ENCODE data around the gene OSBPL9. TPM values are rescaled to one million over a fixed set of nuclear protein-coding genes. Genes with fewer than 3 reads are reported as not detected.

Gene OSBPL9
- total and polyA plus RNA-seq, 2 experiments from 2014 or later: 82.7 to 102 TPM

DNA sequence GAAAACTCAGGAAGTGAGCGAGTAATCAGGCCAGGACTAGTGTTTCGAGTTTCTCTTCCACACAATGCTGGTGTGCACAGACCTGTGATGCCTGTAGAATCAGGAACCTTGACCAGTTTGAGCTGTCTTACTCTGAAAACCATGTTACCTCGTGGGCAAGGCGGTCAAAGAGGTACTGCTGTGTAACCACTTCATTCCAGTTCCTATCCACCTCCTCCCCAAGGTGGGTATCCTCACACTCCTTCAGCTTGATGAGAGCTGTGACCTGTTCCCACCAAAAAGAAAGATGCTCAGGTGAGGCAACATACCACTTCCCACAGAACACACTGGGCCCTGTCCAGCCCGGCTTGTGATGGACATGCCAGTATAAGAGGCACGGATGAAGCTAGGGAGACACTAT is 173.5 kb downstream of the OSBPL9 start:
- H3K4me3 Mint-ChIP-seq: no peak overlapping the region
- Histone ChIP-seq H3K4me2 (no peak overlapping the region), H3K4me1 (ENCODE audit: insufficient read depth) (no peaks in the 10 kb centered on the region), H2AFZ (no peak overlapping the region), H3K27ac (ENCODE audit: low read depth) (no peak overlapping the region), H3K9me2 (ENCODE audit: insufficient read depth) (no peaks in the 10 kb centered on the region), H3K4me3 (no peak overlapping the region), H3K79me2 (replicated peaks; ENCODE audit: insufficient read depth) (no peaks in the 10 kb centered on the region), H3F3A (replicated peaks; ENCODE audit: low read depth) (no peaks in the 10 kb centered on the region), H3K36me3 (ENCODE audit: insufficient read depth) (peaks cover 63% of the 10 kb centered on the region), H4K20me1 (replicated peaks; ENCODE audit: insufficient read depth) (peaks cover 9% of the 10 kb centered on the region), H3K27me3 (ENCODE audit: insufficient read depth) (no peaks in the 10 kb centered on the region)
- H3K27me3 Mint-ChIP-seq (ENCODE audit: insufficient read depth, low read depth, poor library complexity): peaks cover 1% of the 10 kb centered on the region
- TF ChIP-seq, protein P1, sequence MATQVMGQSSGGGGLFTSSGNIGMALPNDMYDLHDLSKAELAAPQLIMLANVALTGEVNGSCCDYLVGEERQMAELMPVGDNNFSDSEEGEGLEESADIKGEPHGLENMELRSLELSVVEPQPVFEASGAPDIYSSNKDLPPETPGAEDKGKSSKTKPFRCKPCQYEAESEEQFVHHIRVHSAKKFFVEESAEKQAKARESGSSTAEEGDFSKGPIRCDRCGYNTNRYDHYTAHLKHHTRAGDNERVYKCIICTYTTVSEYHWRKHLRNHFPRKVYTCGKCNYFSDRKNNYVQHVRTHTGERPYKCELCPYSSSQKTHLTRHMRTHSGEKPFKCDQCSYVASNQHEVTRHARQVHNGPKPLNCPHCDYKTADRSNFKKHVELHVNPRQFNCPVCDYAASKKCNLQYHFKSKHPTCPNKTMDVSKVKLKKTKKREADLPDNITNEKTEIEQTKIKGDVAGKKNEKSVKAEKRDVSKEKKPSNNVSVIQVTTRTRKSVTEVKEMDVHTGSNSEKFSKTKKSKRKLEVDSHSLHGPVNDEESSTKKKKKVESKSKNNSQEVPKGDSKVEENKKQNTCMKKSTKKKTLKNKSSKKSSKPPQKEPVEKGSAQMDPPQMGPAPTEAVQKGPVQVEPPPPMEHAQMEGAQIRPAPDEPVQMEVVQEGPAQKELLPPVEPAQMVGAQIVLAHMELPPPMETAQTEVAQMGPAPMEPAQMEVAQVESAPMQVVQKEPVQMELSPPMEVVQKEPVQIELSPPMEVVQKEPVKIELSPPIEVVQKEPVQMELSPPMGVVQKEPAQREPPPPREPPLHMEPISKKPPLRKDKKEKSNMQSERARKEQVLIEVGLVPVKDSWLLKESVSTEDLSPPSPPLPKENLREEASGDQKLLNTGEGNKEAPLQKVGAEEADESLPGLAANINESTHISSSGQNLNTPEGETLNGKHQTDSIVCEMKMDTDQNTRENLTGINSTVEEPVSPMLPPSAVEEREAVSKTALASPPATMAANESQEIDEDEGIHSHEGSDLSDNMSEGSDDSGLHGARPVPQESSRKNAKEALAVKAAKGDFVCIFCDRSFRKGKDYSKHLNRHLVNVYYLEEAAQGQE (IDR thresholded peaks at IDR 0.05; ENCODE audit: unreplicated experiment): no peak
- H3K27ac Mint-ChIP-seq: no peak overlapping the region
- ATAC-seq (no peak), DNase-seq (ENCODE audit: low spot score) (no peak)
- H3K9me3 Mint-ChIP-seq: no peaks in the 10 kb centered on the region
- H3K4me1 Mint-ChIP-seq: no peaks in the 10 kb centered on the region
- H3K36me3 Mint-ChIP-seq (ENCODE audit: low read depth): peaks cover 77% of the 10 kb centered on the region

- no peaks in the 10 kb centered on the region for H3K27me3 ChIP-seq (ENCODE audit: insufficient read depth)
- no peaks in the 10 kb centered on the region for H3K9me2 ChIP-seq (ENCODE audit: insufficient read depth)
- no peaks in the 10 kb centered on the region for H3K9me3 Mint-ChIP-seq
- H3K4me1 Mint-ChIP-seq: no peaks in the 10 kb centered on the region
- no peak overlapping the region for H3K27ac ChIP-seq (ENCODE audit: low read depth)
- peaks cover 9% of the 10 kb centered on the region for H4K20me1 ChIP-seq (replicated peaks; ENCODE audit: insufficient read depth)
- H2AFZ ChIP-seq: no peak overlapping the region
- DNase-seq (ENCODE audit: low spot score): no peak
- no peaks in the 10 kb centered on the region for H3K79me2 ChIP-seq (replicated peaks; ENCODE audit: insufficient read depth)
- no peak overlapping the region for H3K27ac Mint-ChIP-seq
- no peaks in the 10 kb centered on the region for H3K4me1 ChIP-seq (ENCODE audit: insufficient read depth)
- ATAC-seq: no peak
- no peak overlapping the region for H3K4me3 ChIP-seq
- no peak overlapping the region for H3K4me3 Mint-ChIP-seq
- H3K27me3 Mint-ChIP-seq (ENCODE audit: insufficient read depth, low read depth, poor library complexity): peaks cover 1% of the 10 kb centered on the region
- no peak overlapping the region for H3K4me2 ChIP-seq
- H3F3A ChIP-seq (replicated peaks; ENCODE audit: low read depth): no peaks in the 10 kb centered on the region
- H3K36me3 ChIP-seq (ENCODE audit: insufficient read depth): peaks cover 55% of the 10 kb centered on the region
- H3K36me3 Mint-ChIP-seq (ENCODE audit: low read depth): peaks cover 70% of the 10 kb centered on the region
- TF ChIP-seq STAT1 (IDR thresholded peaks at IDR 0.05; ENCODE audit: unreplicated experiment) (no peak), ZNF114 (CRISPR knock-in tag; IDR thresholded peaks at IDR 0.05) (no peak), NANOG (IDR thresholded peaks at IDR 0.05; ENCODE audit: borderline replicate concordance) (no peak), POLR2AphosphoS5 (IDR thresholded peaks at IDR 0.05; ENCODE audit: low read depth) (no peak), JUNB (IDR thresholded peaks at IDR 0.05; ENCODE audit: unreplicated experiment) (no peak), ZNF462 (CRISPR knock-in tag; IDR thresholded peaks at IDR 0.05) (no peak), CTCF (conservative IDR thresholded peaks at IDR 0.05; ENCODE audit: low read depth in 2 of 2) (no peak)
Measured at GRCh38 chr1:51791888-51792287, 175.0 kb downstream of the OSBPL9 start.
